ENCODE results near the gene CPD. TPM values are rescaled to one million over a fixed set of nuclear protein-coding genes. Genes with fewer than 3 reads are reported as not detected.
A peak's percentile ranks its signal among the peaks of the same experiment; 100 is the strongest.
"Not testable (repeated sequence)": the region's sequence is repeated elsewhere in the genome, so short reads cannot be mapped to it uniquely, and the experiment has no call there.

CPD gene
- total RNA-seq, 1 donor from 2014 or later, result 26.0 TPM

GRCh38 chr17:30396129-30396528 lies 17.4 kb downstream of the CPD start:
- no peaks in the 10 kb centered on the region for H3K27me3 Mint-ChIP-seq (ENCODE audit: low read depth)
- H3K9me3 Mint-ChIP-seq, result no peaks in the 10 kb centered on the region
- peaks cover 9% of the 10 kb centered on the region for H3K36me3 Mint-ChIP-seq (ENCODE audit: low read depth)
- no peak for DNase-seq (ENCODE audit: low spot score)
- H3K4me1 Mint-ChIP-seq (ENCODE audit: low read depth), result peaks cover 4% of the 10 kb centered on the region
- H3K27ac Mint-ChIP-seq, result no peak overlapping the region
- intact Hi-C loops (cut with micrococcal nuclease), result no loop called here
- no peak overlapping the region for H3K4me3 Mint-ChIP-seq (ENCODE audit: low read depth)

GRCh38 chr17:30396612-30397011 lies 17.9 kb downstream of the CPD start:
- Mint-ChIP-seq H3K4me1 (ENCODE audit: low read depth) (peaks cover 4% of the 10 kb centered on the region), H3K27ac (no peak overlapping the region), H3K27me3 (ENCODE audit: low read depth) (no peaks in the 10 kb centered on the region), H3K9me3 (no peaks in the 10 kb centered on the region), H3K36me3 (ENCODE audit: low read depth) (peaks cover 8% of the 10 kb centered on the region), H3K4me3 (ENCODE audit: low read depth) (no peak overlapping the region)
- no peak for DNase-seq (ENCODE audit: low spot score)
- intact Hi-C loops (cut with micrococcal nuclease), result no loop called here

DNA sequence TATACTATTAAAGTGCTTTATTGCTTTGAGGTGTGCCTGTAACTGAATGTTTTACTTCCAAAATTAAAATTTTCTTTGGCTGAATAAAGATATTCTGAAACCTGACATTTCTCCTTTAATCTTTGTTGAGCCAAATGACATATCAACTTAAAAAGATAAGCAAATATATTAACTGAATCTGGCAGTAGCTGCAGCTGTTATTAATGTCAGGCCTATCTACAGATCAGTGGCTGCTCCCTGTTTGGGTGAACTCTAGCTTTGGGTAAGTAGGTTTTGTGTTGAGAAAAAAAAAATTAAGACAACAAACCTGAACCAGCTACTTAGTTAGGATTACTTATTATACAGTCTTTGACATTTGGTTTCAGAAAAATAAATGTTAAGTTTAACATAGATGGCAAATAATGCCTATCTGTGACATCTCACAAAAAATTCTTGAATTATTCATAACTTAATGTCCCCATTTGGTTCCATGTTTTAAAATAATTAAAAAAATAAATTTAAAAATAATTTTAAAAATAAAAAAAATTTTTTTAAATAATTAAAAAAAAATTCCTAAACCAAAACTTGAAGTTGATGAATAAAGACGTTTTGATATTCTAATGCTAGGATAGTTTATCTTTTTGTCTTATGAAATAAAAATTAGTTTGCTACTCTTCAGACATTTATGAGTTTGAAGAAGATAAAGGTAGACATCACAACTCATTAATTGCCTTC lies 19.8 kb downstream of the CPD start:
- intact Hi-C loops (cut with micrococcal nuclease), result no loop called here
- Mint-ChIP-seq H3K9me3 (peaks cover 3% of the 10 kb centered on the region), H3K36me3 (ENCODE audit: low read depth) (peaks cover 9% of the 10 kb centered on the region), H3K27ac (no peak overlapping the region), H3K27me3 (ENCODE audit: low read depth) (no peaks in the 10 kb centered on the region), H3K4me3 (ENCODE audit: low read depth) (no peak overlapping the region), H3K4me1 (ENCODE audit: low read depth) (peaks cover 4% of the 10 kb centered on the region)
- DNase-seq (ENCODE audit: low spot score), result no peak

DNA sequence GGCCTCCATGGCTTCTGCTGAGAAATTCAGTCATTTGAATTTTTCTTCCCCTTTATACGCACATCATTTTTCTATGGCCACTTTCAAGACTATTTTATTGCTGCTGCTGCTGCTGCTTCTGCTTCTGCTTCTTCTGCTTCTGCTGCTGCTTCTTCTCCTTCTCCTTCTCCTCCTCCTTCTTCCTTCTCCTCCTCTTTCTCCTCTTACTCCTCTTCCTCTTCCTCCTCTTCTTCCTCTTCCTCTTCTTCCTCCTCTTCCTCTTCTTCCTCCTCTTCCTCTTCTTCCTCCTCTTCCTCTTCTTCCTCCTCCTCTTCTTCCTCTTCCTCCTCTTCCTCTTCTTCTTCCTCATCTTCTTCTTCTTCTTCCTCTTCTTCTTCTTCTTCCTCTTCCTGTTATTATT lies 22.4 kb downstream of the CPD start:
- Mint-ChIP-seq H3K36me3 (ENCODE audit: low read depth) (peaks cover 8% of the 10 kb centered on the region), H3K4me3 (ENCODE audit: low read depth) (no peak overlapping the region), H3K27ac (peak overlapping the region; percentile 8), H3K9me3 (peaks cover 6% of the 10 kb centered on the region), H3K27me3 (ENCODE audit: low read depth) (no peaks in the 10 kb centered on the region), H3K4me1 (ENCODE audit: low read depth) (peaks cover 5% of the 10 kb centered on the region)
- intact Hi-C loops (cut with micrococcal nuclease), result no loop called here
- no peak for DNase-seq (ENCODE audit: low spot score)

DNA sequence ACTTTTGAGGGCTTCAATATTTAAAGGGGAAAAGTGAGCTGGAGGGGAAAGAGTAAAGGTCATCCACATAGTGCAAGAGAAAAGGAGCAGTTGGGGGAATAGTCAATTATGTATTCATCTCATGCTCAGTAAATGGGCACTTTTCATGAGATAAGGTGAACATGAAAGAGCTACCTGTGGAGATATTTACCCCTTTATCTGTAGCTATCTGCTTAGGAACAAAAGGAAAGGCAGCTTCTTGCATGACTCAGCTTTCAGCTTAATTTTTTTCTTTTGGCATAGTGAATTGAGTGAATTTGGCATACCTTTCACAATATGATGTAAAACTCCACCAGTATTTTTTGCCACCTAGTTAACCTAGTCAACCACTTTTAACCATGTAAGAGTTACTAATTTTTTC lies 26.4 kb downstream of the CPD start:
- Mint-ChIP-seq H3K4me3 (ENCODE audit: low read depth) (no peak overlapping the region), H3K4me1 (ENCODE audit: low read depth) (peaks cover 6% of the 10 kb centered on the region), H3K27me3 (ENCODE audit: low read depth) (no peaks in the 10 kb centered on the region), H3K27ac (no peak overlapping the region), H3K9me3 (peaks cover 6% of the 10 kb centered on the region), H3K36me3 (ENCODE audit: low read depth) (peaks cover 24% of the 10 kb centered on the region)
- no peak for DNase-seq (ENCODE audit: low spot score)
- intact Hi-C loops (cut with micrococcal nuclease), result no loop called here

- DNase-seq (ENCODE audit: low spot score); H3K4me3 Mint-ChIP-seq (ENCODE audit: low read depth); H3K27ac Mint-ChIP-seq; H3K27me3 Mint-ChIP-seq (ENCODE audit: low read depth); H3K9me3 Mint-ChIP-seq; intact Hi-C loops (cut with micrococcal nuclease): not testable (repeated sequence)
- H3K4me1 Mint-ChIP-seq (ENCODE audit: low read depth), result peaks cover 24% of the 10 kb centered on the region
- H3K36me3 Mint-ChIP-seq (ENCODE audit: low read depth), result peaks cover 27% of the 10 kb centered on the region
Measured at GRCh38 chr17:30410627-30411026, 31.9 kb downstream of the CPD start.

- Mint-ChIP-seq H3K36me3 (ENCODE audit: low read depth) (peaks cover 24% of the 10 kb centered on the region), H3K4me1 (ENCODE audit: low read depth) (peaks cover 24% of the 10 kb centered on the region)
- H3K27me3 Mint-ChIP-seq (ENCODE audit: low read depth); DNase-seq (ENCODE audit: low spot score); H3K4me3 Mint-ChIP-seq (ENCODE audit: low read depth); H3K9me3 Mint-ChIP-seq; H3K27ac Mint-ChIP-seq: not testable (repeated sequence)
- intact Hi-C loops (cut with micrococcal nuclease), result loop anchor here (2.0 kb wide), 1 partner anchor 31 kb away; no protein-coding TSS in a partner anchor
Measured at GRCh38 chr17:30412008-30412496, 33.3 kb downstream of the CPD start.

DNA sequence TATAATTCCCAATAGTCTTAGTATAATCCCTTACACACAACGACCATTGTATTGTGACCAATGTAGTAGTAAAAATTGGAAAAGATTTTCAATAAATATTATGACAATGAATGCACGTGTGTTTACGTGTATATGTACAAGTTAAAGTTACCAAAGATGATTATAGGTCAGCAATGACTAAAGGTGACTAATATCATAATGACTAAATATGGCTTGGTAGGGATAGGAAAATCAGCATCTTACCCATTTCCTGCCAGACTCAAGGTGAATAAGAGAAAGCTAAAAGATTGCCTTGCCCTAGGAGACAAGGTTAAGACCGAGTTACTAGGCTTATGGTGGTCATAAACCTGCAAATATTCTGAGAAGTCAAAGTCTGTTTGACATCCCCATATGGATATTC lies 34.4 kb downstream of the CPD start:
- H3K27ac Mint-ChIP-seq, result peak overlapping the region; percentile 54
- intact Hi-C loops (cut with micrococcal nuclease), result loop anchor here (2.0 kb wide), 1 partner anchor 32 kb away; no protein-coding TSS in a partner anchor
- peaks cover 19% of the 10 kb centered on the region for H3K36me3 Mint-ChIP-seq (ENCODE audit: low read depth)
- no peak overlapping the region for H3K4me3 Mint-ChIP-seq (ENCODE audit: low read depth)
- no peaks in the 10 kb centered on the region for H3K27me3 Mint-ChIP-seq (ENCODE audit: low read depth)
- no peak for DNase-seq (ENCODE audit: low spot score)
- H3K4me1 Mint-ChIP-seq (ENCODE audit: low read depth), result peaks cover 24% of the 10 kb centered on the region
- no peaks in the 10 kb centered on the region for H3K9me3 Mint-ChIP-seq

DNA sequence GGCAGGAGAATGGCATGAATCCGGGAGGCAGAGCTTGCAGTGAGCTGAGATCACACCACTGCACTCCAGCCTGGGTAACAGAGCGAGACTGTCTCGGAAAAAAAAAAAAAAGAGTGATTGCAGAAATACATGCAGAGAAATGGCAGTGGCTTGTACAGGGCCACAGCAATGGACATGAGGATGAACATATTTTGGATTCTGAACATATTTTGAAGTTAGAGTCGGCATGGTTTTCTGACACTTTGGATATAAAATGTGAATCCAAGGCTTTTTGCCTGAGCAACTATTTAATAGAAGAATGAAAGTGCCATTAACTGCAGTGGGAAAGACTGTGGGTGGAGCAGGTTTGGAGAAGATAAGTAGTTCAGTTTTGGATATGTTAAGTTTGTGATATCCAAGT lies 35.8 kb downstream of the CPD start:
- Mint-ChIP-seq H3K4me3 (ENCODE audit: low read depth) (no peak overlapping the region), H3K36me3 (ENCODE audit: low read depth) (peaks cover 16% of the 10 kb centered on the region), H3K27ac (no peak overlapping the region), H3K4me1 (ENCODE audit: low read depth) (peaks cover 22% of the 10 kb centered on the region), H3K9me3 (no peaks in the 10 kb centered on the region), H3K27me3 (ENCODE audit: low read depth) (no peaks in the 10 kb centered on the region)
- intact Hi-C loops (cut with micrococcal nuclease), result no loop called here
- DNase-seq (ENCODE audit: low spot score), result no peak

GRCh38 chr17:30415491-30415890 lies 36.8 kb downstream of the CPD start:
- H3K9me3 Mint-ChIP-seq, result no peaks in the 10 kb centered on the region
- H3K27me3 Mint-ChIP-seq (ENCODE audit: low read depth), result no peaks in the 10 kb centered on the region
- no peak for DNase-seq (ENCODE audit: low spot score)
- peaks cover 22% of the 10 kb centered on the region for H3K4me1 Mint-ChIP-seq (ENCODE audit: low read depth)
- intact Hi-C loops (cut with micrococcal nuclease), result no loop called here
- no peak overlapping the region for H3K27ac Mint-ChIP-seq
- no peak overlapping the region for H3K4me3 Mint-ChIP-seq (ENCODE audit: low read depth)
- peaks cover 11% of the 10 kb centered on the region for H3K36me3 Mint-ChIP-seq (ENCODE audit: low read depth)

DNA sequence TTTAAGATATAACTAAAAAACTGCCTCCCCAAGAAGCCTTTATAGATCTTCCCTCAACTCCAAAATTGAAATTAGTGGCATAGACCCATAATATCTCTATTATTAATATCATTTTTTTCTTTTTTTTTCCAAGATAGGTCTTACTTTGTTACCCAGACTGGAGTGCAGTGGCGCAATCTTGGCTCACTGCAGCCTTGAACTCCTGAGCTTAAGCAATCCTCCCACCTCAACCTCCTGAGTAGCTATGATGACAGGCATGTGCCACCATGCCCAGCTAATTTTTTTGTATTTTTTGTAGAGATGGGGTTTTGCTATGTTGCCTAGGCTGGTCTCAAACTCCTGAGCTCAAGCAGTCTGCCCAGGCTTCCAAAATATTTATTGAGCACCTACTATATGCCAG lies 39.3 kb downstream of the CPD start:
- H3K4me3 Mint-ChIP-seq (ENCODE audit: low read depth); H3K27ac Mint-ChIP-seq; H3K27me3 Mint-ChIP-seq (ENCODE audit: low read depth); intact Hi-C loops (cut with micrococcal nuclease); H3K9me3 Mint-ChIP-seq; DNase-seq (ENCODE audit: low spot score): not testable (repeated sequence)
- Mint-ChIP-seq H3K36me3 (ENCODE audit: low read depth) (peaks cover 18% of the 10 kb centered on the region), H3K4me1 (ENCODE audit: low read depth) (peaks cover 15% of the 10 kb centered on the region)

GRCh38 chr17:30421592-30421991 lies 42.9 kb downstream of the CPD start:
- no peaks in the 10 kb centered on the region for H3K4me1 Mint-ChIP-seq (ENCODE audit: low read depth)
- no peaks in the 10 kb centered on the region for H3K9me3 Mint-ChIP-seq
- no peaks in the 10 kb centered on the region for H3K27me3 Mint-ChIP-seq (ENCODE audit: low read depth)
- no peak overlapping the region for H3K27ac Mint-ChIP-seq
- DNase-seq (ENCODE audit: low spot score), result no peak
- peaks cover 31% of the 10 kb centered on the region for H3K36me3 Mint-ChIP-seq (ENCODE audit: low read depth)
- no peak overlapping the region for H3K4me3 Mint-ChIP-seq (ENCODE audit: low read depth)
- intact Hi-C loops (cut with micrococcal nuclease), result no loop called here

- Mint-ChIP-seq H3K27me3 (ENCODE audit: low read depth) (no peaks in the 10 kb centered on the region), H3K36me3 (ENCODE audit: low read depth) (peaks cover 32% of the 10 kb centered on the region), H3K4me3 (ENCODE audit: low read depth) (no peak overlapping the region), H3K27ac (no peak overlapping the region), H3K9me3 (no peaks in the 10 kb centered on the region), H3K4me1 (ENCODE audit: low read depth) (no peaks in the 10 kb centered on the region)
- intact Hi-C loops (cut with micrococcal nuclease), result no loop called here
- no peak for DNase-seq (ENCODE audit: low spot score)
Measured at GRCh38 chr17:30422171-30422570, 43.4 kb downstream of the CPD start.

All from activated T-helper 2 cell treated with anti-CD3 and anti-CD28 coated beads, Interferon-gamma antibody, Interleukin-2, Interleukin-4, amounts not matched to agents 10 μg/mL and 5 μg/mL and 100 μg/mL, durations not matched to agents 14 hours and 24 hours and 36 hours (primary cell).